HG02642 (cell line): Measurements from ENCODE around the gene CARNS1.

Experiments
- ATAC-seq: cut with Tn5 transposase; IDR thresholded peaks from one replicate; pipeline ENCODE4 v1.9.1; 2021; ENCODE audit warnings: mild to moderate bottlenecking; ENCODE audit not compliant: unreplicated experiment, poor library complexity

The CARNS1 gene

GRCh38 chr11:67376063-67376820, 39.2 kb upstream of the CARNS1 start:
- no peak for ATAC-seq

- no peak for ATAC-seq
Observed at GRCh38 chr11:67376873-67377808, 38.3 kb upstream of the CARNS1 start.

GRCh38 chr11:67378544-67378943, 36.9 kb upstream of the CARNS1 start:
- ATAC-seq = no peak

GRCh38 chr11:67379061-67380058, 36.1 kb upstream of the CARNS1 start:
- no peak for ATAC-seq

GRCh38 chr11:67381244-67381972, 34.1 kb upstream of the CARNS1 start:
- ATAC-seq = no peak

- ATAC-seq = peak; percentile 57
Observed at GRCh38 chr11:67382276-67383136, 33.0 kb upstream of the CARNS1 start.

GRCh38 chr11:67384851-67385366, 30.6 kb upstream of the CARNS1 start:
- no peak for ATAC-seq

- no peak for ATAC-seq
Observed at GRCh38 chr11:67387069-67387468, 28.4 kb upstream of the CARNS1 start.

GRCh38 chr11:67387518-67387917, 28.0 kb upstream of the CARNS1 start:
- no peak for ATAC-seq

GRCh38 chr11:67389477-67389876, 26.0 kb upstream of the CARNS1 start:
- no peak for ATAC-seq

GRCh38 chr11:67390947-67391303, 24.6 kb upstream of the CARNS1 start:
- ATAC-seq = no peak

GRCh38 chr11:67391304-67392182, 23.9 kb upstream of the CARNS1 start, which contains the start of gene RAD9A:
RAD9A (plus strand) TSS chr11:67391986; CDS start chr11:67392045, 59 bp downstream.
- ATAC-seq = peak; percentile 78

- ATAC-seq = no peak
Observed at GRCh38 chr11:67392183-67392715, 23.2 kb upstream of the CARNS1 start.

- no peak for ATAC-seq
Observed at GRCh38 chr11:67393437-67393836, 22.0 kb upstream of the CARNS1 start.

- ATAC-seq = no peak
Observed at GRCh38 chr11:67393990-67394389, 21.5 kb upstream of the CARNS1 start.

GRCh38 chr11:67395555-67396258, 19.8 kb upstream of the CARNS1 start:
- ATAC-seq = no peak

GRCh38 chr11:67396259-67396581, 19.3 kb upstream of the CARNS1 start:
- no peak for ATAC-seq
